Peyer's patch (tissue), 4 donors: ENCODE measurements around the gene SPC24. TPM values are rescaled to one million over a fixed set of nuclear protein-coding genes. Genes with fewer than 3 reads are reported as not detected.

ENCODE experiments used
- DNase-seq, 3 donors: peaks; one replicate each; pipeline ENCODE4 v3.0.0-alpha.2; 2017 to 2019
- H3K27ac ChIP-seq, 4 donors: fragments of 200-600 bp; sonication (generic); one replicate each; pipeline ENCODE4 v1.5.1; 2016 to 2019
- H3K27me3 ChIP-seq, 2 donors: fragments of 200-600 bp; sonication (generic); one replicate each; pipeline ENCODE4 v1.5.1; 2019
- H3K36me3 ChIP-seq, 3 donors: fragments of 200-600 bp; sonication (generic); one replicate each; pipeline ENCODE4 v1.5.1; 2016 to 2019
- H3K4me1 ChIP-seq, 4 donors: fragments of 200-600 bp; sonication (generic); one replicate each; pipeline ENCODE4 v1.5.1; 2016 to 2019
- H3K4me3 ChIP-seq, 4 donors: fragments of 200-600 bp; sonication (generic); 1 replicate in 3 of 4; 2 replicates in 1 of 4; pipeline ENCODE4 v1.5.1; 2016 to 2019; ENCODE audit warnings: mild to moderate bottlenecking in 1 of 4
- H3K9me3 ChIP-seq, 4 donors: fragments of 200-600 bp; sonication (generic); one replicate each; pipeline ENCODE4 v1.5.1; 2016 to 2019; ENCODE audit warnings: mild to moderate bottlenecking in 1 of 4
- POLR2A ChIP-seq, 2 donors: fragments of 450-650 bp; IDR thresholded peaks; one replicate each; pipeline ENCODE4 v1.5.1; 2017; ENCODE audit warnings: antibody characterized with exemption in 2 of 2, mild to moderate bottlenecking in 2 of 2, moderate library complexity in 2 of 2
- total RNA-seq, 4 donors: library from RNA; depleted of rRNA; stranded (reverse); fragments of >200 nt; gene quantifications; one replicate each; pipeline ENCODE4 v1.1.0, GENCODE V29; 2016
- TF ChIP-seq, protein P1 (sequence below), 6 experiments: fragments of 450-650 bp in 4 of 6; fragments of 200-600 bp in 2 of 6; sonication (generic) in 1 of 6; IDR thresholded peaks; one replicate each; pipeline ENCODE4 v1.5.1; 2017 to 2019; ENCODE audit warnings: antibody characterized with exemption in 6 of 6, mild to moderate bottlenecking in 3 of 6, moderate library complexity in 1 of 6

Gene SPC24
- total RNA-seq, 4 donors from 2014 or later, result 1.7 to 28.9 (median 8.4) TPM

DNA sequence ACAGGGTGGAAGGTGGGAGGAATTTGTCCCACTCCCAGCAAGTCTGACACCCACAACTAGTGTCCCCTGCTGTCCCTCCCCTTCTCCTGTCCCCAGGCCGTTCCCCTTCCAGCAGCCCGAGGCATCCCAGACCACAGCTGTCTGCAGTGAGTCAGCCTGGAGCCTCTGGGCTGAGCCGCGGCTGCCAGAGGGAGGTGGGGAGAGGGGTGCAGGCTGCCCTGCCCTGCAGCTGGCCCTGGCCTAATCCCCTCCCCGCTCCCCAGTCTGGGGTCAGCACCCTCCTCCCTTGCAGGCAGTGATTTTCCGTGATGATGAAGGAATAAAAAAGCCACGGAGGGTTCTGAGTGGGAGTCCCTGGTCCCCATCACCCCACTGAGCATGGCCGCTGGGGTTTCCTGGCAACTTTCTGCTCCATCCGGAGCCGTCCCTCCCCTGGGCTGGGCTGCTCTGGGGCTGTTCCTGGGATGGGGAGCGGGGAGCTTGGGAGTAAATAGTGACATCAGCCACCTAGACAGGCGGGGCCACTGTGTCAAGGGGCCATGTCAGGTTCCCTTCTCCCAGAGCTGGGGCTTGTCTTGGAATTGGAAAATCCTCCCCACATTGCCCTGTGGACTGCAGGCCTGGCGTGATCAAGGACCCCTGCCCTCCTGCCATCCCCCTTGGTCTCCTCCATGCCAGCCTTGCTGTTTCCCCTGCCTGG is 16.8 kb downstream of the SPC24 start:
- H3K4me1 ChIP-seq, result peaks cover 0 to 48% (median 9%) of the 10 kb centered on the region in 4 donors
- H3K27me3 ChIP-seq, result no peaks in the 10 kb centered on the region
- no peaks in the 10 kb centered on the region for H3K9me3 ChIP-seq
- DNase-seq, result peak; percentile 31 to 67 (median 66)
- no peak for TF ChIP-seq POLR2A (IDR thresholded peaks at IDR 0.05)
- TF ChIP-seq, protein P1, sequence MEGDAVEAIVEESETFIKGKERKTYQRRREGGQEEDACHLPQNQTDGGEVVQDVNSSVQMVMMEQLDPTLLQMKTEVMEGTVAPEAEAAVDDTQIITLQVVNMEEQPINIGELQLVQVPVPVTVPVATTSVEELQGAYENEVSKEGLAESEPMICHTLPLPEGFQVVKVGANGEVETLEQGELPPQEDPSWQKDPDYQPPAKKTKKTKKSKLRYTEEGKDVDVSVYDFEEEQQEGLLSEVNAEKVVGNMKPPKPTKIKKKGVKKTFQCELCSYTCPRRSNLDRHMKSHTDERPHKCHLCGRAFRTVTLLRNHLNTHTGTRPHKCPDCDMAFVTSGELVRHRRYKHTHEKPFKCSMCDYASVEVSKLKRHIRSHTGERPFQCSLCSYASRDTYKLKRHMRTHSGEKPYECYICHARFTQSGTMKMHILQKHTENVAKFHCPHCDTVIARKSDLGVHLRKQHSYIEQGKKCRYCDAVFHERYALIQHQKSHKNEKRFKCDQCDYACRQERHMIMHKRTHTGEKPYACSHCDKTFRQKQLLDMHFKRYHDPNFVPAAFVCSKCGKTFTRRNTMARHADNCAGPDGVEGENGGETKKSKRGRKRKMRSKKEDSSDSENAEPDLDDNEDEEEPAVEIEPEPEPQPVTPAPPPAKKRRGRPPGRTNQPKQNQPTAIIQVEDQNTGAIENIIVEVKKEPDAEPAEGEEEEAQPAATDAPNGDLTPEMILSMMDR (IDR thresholded peaks at IDR 0.05), result no peak
- H3K36me3 ChIP-seq, result no peaks in the 10 kb centered on the region
- peak overlapping the region; percentile 63 to 93 (median 77) for H3K27ac ChIP-seq
- H3K4me3 ChIP-seq, result no peak overlapping the region

DNA sequence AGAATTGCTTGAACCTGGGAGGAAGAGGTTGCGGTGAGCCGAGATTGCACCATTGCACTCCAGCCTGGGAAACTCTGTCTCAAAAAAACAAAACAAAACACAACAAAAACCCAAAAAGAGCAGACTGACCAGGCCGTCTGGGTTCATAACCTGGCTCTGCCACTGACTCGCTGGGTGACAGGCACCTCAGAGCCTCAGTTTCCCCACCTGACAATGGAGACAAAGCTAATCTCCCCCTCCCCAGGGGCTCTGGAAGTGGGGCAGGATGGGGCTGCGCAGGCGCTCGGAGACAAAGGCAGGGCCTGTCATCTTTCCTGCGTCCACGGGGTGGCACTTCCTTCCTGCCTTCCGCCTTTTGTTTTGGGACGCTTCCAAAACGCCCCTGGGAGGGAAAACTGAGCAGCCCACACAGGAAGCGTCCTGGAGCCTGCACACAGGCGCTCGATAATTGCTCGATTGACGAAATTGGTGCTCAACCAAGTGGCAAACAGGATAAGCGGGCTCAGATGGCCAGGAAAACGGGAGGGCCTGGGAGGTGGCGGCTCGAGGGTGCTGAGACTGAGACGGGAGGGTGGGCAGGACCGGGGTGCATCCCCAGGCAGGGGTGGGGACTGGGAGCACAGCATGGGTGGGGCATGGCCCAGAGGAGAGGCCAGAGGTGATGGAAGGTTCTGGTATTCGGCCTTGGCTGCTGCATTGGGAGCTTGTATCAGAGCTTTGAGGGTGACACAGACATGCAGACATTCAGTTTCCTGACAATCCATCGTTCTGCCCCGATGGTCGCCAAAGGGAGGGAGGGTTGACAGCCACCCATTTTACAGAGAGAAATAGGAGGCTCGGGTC is 17.8 kb downstream of the SPC24 start:
- Histone ChIP-seq H3K9me3 (no peaks in the 10 kb centered on the region), H3K27me3 (no peaks in the 10 kb centered on the region), H3K27ac (peak overlapping the region; percentile 63 to 93 (median 77)), H3K4me1 (peaks cover 0 to 39% (median 7%) of the 10 kb centered on the region in 4 donors), H3K4me3 (peak overlapping the region; percentile 12 to 44 (median 36)), H3K36me3 (peaks cover 0 to 9% (median 0%) of the 10 kb centered on the region in 3 donors)
- TF ChIP-seq, protein P1 (IDR thresholded peaks at IDR 0.05), result peak; percentile 45 to 87 (median 76)
- TF ChIP-seq POLR2A (IDR thresholded peaks at IDR 0.05), result no peak
- peak; percentile 49 to 83 (median 71) for DNase-seq

DNA sequence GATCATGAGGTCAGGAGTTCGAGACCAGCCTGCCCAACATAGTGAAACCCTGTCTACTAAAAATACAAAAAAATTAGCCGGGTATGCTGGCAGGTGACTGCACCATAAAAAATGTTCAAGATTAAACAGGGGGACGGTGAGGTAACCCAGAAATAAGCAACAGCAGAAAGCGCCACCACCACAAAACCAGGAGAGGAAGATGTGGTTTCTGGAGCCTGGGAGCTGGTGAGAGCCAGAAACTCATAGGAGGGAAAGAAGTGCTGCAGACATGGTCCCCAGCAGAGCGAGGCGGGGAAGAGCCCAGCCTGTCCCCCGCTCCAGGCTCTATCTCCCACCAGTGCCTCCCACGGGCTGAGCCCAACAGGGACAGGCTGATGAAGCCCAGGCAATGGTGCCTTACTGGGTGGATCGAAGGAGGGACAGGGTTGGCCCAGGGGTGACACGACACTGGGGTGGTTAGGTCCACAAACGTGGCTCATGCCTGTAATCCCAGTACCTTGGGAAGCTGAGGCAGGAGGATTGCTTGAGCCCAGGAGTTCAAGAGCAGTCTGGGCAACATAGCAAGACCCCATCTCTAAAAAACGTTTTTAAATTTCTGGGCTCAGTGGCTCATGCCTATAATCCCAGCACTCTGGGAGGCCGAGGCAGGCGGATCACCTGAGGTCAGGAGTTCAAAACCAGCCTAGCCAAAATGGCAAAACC is 19.0 kb downstream of the SPC24 start:
- H3K4me3 ChIP-seq, result no peak overlapping the region
- DNase-seq, result no peak
- H3K4me1 ChIP-seq, result peaks cover 0 to 27% (median 5%) of the 10 kb centered on the region in 4 donors
- H3K27me3 ChIP-seq, result no peaks in the 10 kb centered on the region
- H3K36me3 ChIP-seq, result peaks cover 0 to 19% (median 0%) of the 10 kb centered on the region in 3 donors
- no peak overlapping the region for H3K27ac ChIP-seq
- TF ChIP-seq, protein P1 (IDR thresholded peaks at IDR 0.05), result no peak
- no peak for TF ChIP-seq POLR2A (IDR thresholded peaks at IDR 0.05)
- no peaks in the 10 kb centered on the region for H3K9me3 ChIP-seq

DNA sequence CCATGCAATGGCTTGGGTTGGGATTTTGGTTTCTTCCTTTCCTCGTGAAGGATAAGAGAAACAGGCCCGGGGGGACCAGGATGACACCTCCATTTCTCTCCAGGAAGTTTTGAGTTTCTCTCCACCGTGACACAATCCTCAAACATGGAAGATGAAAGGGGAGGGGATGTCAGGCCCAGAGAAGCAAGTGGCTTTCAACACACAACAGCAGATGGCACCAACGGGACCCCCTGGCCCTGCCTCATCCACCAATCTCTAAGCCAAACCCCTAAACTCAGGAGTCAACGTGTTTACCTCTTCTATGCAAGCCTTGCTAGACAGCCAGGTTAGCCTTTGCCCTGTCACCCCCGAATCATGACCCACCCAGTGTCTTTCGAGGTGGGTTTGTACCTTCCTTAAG is 24.1 kb downstream of the SPC24 start:
- peaks cover 0 to 70% (median 0%) of the 10 kb centered on the region in 3 donors for H3K36me3 ChIP-seq
- no peak for TF ChIP-seq POLR2A (IDR thresholded peaks at IDR 0.05)
- TF ChIP-seq, protein P1 (IDR thresholded peaks at IDR 0.05), result no peak
- DNase-seq, result no peak
- H3K9me3 ChIP-seq, result no peaks in the 10 kb centered on the region
- no peaks in the 10 kb centered on the region for H3K27me3 ChIP-seq
- peaks cover 0 to 7% (median 0%) of the 10 kb centered on the region in 4 donors for H3K4me1 ChIP-seq
- peak overlapping the region in 2 of 4 donors; percentile 29 to 57 for H3K27ac ChIP-seq
- H3K4me3 ChIP-seq, result no peak overlapping the region

DNA sequence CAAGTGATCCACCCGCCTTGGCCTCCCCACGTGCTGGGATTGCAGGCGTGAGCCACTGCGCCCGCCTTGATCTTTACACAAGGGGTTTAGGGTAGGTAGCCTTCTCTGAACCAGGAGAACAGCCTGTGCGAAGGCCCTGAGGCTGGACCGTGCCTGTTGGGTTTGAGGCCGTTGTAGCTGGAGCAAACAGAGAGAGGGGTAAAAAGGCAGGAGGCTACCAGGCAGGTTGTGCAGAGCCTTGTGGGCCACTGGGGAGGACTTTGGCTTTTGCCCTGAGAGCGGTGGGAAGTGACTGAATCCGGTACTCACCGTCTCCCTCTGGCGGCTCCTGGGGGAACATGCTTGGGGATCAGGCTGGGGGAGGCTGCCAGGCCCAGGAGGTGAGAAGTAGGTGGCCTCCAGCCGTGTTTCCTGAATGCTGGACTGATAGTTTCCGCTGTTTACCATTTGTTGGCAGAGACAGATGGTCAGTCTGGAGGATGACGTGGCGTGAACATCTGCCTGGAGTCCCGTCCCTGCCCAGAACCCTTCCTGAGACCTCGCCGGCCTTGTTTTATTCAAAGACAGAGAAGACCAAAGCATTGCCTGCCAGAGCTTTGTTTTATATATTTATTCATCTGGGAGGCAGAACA is 24.6 kb downstream of the SPC24 start:
- H3K27me3 ChIP-seq, result no peaks in the 10 kb centered on the region
- H3K4me3 ChIP-seq, result no peak overlapping the region
- TF ChIP-seq, protein P1 (IDR thresholded peaks at IDR 0.05), result peak; percentile 73 to 93 (median 88)
- TF ChIP-seq POLR2A (IDR thresholded peaks at IDR 0.05), result no peak
- peaks cover 0 to 73% (median 0%) of the 10 kb centered on the region in 3 donors for H3K36me3 ChIP-seq
- peak overlapping the region in 3 of 4 donors; percentile 2 to 57 (median 29) for H3K27ac ChIP-seq
- no peaks in the 10 kb centered on the region for H3K9me3 ChIP-seq
- H3K4me1 ChIP-seq, result peaks cover 0 to 7% (median 0%) of the 10 kb centered on the region in 4 donors
- DNase-seq, result peak; percentile 75 to 92 (median 87)
